ENCODE results near the gene ADCY9.
"Not testable (repeated sequence)": the region's sequence is repeated elsewhere in the genome, so short reads cannot be mapped to it uniquely, and the experiment has no call there.

The ADCY9 gene

DNA sequence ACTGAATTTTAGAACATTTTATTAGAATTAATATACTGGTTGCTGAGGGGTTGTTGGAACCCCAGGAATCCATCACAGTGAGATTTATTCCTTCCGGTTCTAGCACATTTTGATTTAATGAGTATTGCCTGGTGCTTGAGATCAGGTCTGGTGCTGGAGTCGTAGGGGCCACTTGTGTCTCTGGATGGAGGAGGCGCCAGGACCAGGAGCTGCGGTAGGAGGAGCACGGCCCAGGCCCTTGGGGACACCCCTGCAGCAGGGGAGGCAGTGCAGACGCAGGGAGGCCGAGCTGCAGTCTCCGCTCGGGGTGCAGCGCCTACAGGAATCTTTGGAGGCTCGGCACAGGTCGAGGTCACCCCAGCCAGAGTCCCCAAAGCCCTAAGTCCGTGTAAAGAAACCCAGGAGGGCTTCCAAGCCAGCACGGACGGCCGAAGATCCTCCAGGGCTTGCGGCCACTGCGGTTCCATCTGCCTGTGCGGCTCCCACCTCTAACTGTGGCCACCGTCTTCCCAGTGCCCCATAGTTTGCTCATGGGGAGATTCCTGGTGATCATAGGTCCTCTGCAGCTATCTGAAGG lies 169.6 kb downstream of the ADCY9 start:
- DNase-seq, result no peak

DNA sequence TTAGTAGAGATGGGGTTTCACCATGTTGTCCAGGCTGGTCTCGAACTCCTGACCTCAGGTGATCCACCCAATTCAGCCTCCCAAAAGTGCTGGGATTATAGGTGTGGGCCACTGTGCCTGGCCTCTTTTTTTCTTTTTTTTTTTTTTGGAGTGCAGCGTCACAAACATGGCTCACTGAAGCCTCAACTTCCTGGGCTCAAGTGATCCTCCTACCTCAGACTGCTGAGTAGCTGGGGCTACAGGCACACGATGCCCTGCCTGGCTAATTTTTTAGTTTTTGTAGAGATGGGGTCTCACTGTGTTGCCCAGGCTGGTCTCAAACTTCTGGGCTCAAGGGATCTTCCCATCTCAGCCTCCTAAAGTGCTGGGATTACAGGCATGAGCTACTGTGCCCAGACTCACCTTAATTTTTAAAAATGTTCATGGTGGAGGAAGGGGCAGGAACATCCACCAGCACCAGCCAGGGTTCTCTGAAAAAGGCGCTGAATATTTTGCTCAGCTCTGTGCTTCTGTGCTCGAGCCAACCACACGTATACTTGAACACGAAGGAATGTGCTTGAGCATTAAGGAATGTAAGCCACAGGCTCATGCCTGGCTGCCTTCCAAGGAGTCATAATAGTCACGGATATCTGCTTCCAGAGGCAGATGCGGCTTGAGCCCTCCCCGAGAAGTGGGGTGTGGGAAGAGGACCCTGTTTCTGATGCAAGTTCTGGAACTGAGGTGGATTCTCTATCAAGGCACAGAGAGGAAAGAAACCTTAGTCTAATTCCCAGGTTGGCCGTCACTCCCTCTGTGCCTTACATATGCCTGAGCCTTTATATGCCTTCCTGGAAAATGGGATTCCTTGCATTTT lies 170.3 kb downstream of the ADCY9 start:
- DNase-seq, result no peak

DNA sequence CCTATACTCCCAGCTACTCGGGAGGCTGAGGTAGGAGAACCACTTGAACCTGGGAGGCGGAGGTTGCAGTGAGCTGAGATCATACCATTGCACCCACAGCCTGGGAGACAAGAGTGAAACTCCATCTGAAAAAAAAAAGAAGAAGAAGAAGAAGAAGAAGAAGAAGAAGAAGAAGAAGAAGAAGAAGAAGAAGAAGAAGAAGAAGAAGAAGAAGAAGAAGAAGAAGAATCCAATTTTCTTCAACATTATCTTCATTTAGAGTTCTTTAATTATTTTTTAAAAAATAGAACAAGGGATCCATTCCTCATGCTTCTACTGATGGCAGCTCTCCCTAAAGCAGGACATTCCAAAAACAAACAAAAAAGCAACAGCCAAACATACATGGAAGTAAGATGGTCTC lies 171.8 kb downstream of the ADCY9 start:
- not testable (repeated sequence) for DNase-seq

DNA sequence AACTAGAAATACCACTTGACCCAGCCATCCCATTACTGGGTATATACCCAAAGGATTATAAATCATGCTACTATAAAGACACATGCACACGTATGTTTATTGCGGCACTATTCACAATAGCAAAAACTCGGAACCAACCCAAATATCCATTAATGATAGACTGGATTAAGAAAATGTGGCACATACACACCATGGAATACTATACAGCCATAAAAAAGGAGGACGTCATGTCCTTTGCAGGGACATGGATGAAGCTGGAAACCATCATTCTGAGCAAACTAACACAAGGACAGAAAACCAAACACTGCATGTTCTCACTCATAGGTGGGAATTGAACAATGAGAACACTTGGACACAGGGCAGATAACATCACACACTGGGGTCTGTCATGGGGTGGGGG lies 174.1 kb downstream of the ADCY9 start:
- DNase-seq, result not testable (repeated sequence)

DNA sequence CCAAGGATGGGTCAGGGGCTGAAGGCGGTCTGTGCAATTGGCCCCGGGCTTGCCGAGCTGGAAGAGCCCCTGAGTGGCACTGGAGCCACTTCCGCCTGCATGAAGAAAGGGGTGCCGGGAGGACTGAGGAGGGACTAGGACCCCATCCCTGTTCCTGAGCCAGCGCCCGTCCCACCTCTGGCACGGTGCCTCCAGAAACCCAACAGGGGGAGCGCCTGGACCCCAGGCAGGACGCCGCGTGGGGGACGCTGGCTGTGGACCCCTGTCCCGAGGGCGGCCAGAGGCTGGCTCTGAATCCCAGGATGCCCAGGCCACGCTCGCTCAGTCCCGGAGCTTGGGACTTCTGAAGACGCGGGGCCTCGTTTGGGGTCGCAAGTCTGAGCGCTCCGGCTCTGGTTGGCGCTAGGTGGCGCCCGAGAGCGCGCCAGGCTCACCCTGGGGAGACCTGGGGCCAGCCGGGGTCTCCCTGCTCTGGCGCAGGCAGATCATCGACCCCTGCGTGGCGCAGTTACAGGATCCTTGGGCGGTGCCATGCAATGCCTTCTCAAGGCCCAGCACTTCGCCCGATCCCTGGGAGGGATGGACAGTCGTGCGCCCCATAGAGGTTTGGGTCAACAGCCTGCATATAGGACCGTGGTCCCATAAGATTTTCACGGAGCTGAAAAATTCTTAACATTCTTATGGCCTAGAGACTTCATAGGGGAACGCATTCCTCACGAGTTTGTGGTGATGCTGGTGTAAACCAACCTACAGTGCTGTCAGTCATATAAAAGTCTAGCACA lies 177.2 kb downstream of the ADCY9 start:
- no peak for DNase-seq

DNA sequence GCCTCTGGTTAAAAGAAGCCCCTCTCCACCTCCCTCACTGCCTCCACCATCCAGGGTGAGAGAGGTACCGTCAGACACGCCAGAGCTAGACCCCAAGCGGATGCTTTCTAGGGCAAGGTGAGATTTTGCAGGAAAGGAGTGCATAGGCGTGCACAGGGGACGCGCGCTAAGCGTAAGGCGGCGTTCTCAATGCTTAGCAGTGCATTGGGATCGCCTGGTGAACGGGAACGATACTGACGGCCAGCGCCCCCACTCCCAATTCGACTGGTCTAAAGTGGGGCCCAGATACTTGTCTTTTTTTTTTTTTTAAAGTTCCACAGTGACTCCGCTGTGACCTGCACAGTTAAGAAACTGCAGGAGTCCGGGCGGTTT lies 177.8 kb downstream of the ADCY9 start:
- DNase-seq, result no peak

DNA sequence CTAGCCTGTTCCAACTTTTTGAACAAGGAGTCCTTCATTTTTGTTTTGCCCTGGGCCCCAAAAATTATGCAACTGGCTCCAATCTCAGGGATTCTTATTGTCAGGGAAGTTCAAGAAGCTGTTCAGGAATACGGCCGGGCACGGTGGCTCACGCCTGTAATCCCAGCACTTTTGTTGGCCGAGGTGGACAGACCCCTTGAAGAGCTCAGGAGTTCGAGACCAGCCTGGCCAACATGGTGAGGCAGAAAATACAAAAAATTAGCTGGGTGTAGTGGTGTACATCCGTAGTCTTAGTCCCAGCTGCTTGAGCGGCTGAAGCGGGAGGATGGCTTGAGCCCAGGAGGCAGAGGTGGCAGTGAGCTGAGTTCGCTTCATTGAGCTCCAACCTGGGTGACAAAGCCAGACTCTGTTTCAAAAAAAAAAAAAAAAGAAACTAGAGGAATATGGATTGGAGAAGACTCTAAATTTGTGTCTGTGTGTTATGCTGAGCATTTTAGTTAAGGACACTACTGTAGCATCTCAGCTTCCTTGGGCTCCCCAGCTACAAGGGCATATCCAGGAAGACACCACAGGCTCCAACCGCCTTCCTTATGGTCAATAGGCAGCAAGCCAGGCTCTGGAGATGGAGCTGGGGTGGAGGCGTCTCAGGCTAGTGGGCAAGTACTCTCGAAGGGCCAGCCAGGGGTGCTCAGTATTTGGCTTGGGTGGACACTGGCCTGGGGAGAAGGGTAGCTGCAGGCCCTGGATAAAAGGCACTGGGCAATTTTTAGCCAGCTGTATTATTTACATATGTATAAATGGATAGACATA lies 179.0 kb downstream of the ADCY9 start:
- DNase-seq, result no peak

DNA sequence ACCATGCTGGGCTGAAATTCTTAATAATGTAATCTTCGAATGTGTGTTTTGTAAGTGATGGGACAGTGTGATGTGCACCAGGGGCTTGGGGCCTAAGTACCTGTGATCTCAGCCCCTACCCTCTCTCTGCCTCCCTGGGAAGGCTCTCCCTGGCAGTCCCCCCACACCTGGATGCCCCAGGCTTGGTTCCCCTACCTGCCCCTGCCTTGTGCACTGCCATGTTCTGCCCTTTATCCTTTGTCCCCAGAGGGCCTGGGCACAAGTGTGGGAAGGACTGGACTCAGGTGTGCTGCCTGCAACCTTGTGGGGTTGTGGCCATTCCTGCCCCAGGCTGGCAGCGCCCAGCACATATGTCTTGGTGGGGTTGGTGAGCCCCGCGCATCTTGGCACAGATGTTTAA lies 180.3 kb downstream of the ADCY9 start:
- no peak for DNase-seq

DNA sequence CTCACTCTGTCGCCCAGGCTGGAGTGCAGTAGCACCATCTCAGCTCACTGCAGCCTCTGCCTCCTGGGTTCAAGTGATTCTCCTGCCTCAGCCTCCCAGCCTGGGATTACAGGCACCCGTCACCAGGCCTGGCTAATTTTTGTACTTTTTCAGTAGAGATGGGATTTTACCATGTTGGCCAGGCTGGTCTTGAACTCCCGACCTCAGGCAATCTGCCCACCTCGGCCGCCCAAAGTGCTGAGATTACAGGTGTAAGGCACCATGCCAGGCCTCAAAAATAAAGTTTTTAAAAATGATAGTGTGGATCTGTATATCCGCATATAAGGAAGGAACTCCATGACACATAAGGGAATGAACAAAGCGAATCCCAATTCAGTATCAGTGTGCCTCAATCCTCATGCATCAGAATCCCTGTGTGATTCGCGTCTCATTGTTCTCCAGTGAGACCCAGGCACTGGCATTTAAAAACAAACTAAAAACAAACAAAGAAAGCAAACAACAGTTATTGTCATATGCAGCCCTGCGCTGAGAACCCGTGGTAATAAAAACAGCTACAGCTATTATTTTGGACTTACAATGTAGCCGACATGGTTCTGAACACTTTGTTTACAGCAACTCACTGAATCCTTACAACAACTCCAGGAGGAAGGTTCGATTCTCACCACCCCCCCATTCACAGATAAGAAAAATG lies 181.6 kb downstream of the ADCY9 start:
- no peak for DNase-seq

DNA sequence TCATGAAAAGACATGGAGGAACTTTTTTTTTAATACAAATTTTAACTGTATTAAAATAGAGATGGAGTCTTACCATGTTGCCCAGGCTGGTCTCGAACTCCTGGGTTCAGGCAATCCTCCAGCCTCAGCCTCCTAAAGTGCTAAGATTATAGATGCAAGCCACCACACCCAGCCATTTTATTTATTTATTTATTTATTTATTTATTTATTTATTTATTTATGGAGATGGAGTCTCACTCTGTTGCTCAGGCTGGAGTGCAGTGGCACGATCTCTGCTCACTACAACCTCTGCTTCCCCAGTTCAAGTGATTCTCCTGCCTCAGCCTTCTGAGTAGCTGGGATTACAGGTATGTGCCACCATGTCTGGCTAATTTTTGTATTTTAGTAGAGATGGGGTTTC lies 189.1 kb downstream of the ADCY9 start:
- DNase-seq, result not testable (repeated sequence)

DNA sequence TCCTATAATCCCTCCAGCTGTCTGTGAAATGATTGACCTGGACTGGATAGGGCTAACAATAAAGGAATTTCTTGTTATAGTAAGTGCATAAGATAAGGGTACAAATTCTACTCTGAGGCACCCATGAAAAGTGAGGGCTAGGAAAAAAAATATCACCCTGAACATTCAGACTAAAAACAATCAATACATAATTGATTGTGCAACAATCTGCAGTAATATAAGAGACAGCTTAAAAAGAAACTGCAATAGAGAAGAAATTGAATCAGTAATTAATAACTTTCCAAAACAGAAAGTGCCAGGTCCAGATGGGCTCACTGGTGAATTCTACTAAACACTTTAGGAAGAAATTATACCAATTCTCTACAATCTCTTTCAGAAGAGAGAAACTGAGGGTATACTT lies 191.5 kb downstream of the ADCY9 start:
- no peak for DNase-seq

DNA sequence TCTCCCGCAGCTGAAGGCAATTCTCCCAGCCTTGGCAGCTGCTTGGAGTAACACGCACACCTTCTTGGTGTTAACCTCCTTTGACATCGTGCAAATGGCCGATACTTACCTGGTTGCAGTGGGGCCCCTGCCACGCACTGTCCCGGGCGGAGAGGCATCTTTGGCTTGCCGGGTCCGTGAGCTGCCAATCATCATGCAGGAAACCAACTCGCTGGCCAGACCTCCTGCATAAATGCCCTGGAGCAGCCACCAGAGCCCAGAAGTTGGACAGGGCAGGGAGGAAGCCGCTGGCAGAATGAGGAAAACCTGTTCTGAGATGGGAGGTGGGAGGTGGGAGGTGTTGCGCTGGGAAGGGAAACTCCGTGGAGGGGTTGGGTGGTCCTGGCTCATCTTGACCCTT lies 194.0 kb downstream of the ADCY9 start:
- DNase-seq, result no peak

DNA sequence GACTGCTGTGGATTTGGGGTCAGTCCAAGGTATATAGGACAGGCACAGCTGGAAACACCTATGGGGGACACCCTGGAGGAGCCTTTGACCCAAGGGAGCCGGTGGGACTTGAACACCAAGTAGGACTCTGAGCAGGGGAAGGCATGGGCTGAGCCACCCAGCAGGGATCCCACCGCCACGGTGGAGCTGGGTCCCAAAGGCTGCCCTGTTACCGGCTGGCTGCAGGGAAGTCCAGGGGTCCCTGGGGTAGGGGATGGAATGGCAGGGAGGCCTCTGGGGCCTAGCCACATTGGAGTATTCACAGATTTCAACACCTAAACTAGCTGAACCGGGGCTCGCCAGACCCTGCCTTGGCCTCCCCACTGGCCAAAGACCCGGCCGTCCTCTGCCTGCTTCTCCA lies 196.0 kb downstream of the ADCY9 start:
- no peak for DNase-seq

DNA sequence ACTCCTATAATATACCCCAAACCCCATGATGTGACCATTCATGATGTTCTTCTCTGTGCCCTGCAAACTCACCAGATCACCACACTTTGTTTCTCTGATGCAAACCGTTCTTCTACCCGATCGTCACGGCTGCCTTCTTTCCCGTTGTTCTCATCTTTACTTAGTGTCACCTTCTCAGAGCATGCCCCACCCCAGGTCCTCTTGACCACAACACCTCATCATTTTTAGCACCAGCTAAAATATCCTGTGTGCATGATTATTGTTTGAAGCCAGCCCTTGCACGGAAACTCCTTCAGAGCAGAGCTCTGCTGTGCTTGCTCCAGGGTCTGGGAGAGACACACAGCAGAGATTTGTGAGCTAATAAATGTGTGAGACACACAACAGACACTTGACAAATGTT lies 196.8 kb downstream of the ADCY9 start:
- DNase-seq, result no peak

DNA sequence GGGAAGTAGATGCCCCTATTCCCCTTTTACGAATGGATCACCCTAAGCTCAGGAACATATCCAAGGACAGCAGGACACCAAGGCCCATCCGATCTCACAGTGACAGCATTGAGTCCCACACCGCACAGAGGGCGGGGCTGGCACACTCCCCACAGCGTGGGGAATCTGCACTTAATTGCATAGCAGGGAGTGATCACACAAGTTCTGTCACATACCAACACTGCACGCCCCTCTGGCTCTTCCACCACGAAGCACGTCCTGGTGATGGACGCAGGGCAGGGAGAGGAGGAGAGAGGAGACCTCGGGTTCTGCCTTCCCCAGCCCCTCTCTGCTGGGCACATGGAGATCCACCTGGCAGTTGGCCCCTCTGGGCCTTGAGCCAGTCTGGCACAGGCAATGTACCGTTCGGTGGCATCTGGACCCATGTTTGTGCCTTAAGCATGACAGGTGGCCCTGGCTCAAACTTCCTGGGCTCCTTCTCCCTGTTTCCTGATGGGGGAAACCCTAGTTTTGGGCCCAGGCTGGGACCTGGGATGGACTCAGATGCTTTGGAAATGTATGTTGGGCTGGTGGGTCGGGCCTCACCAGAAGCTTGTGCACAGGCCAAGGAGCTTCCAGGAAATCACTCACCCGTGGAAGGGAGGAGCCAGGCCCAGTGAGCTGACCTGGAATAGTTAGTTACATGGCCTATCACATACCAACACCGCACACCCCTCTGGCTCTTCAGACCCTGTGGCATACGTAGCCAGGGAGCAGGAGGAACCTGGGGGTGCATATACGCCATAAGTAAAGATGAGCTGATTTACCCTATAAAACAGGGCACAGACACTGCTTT lies 200.6 kb downstream of the ADCY9 start:
- DNase-seq, result no peak

DNA sequence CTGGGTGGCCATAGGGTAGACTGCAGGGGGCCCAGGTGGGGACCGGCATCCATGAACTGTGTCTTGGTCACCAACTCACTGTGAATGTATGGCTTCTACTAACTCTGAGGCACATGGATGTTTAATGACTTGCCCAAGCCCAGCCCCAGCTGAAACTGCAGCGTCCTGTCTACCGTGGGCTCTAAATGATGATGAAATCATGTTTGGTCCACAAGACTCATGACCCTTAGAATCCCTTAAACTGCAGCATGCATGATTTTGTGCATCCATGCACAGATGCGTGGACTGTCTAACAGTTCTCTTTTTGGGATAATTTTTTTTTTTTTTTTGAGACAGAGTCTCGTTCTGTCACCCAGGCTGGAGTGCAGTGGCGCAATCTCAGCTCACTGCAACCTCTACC lies 203.3 kb downstream of the ADCY9 start:
- no peak for DNase-seq
